Hepatocyte (in vitro differentiated cells): Measurements from ENCODE around the gene KLK15.

Experiments
- EZH2phosphoT487 ChIP-seq: fragments of 200-600 bp; sonication (generic); IDR thresholded peaks from one replicate; pipeline ENCODE4 v1.6.1; 2018; ENCODE audit warnings: antibody characterized with exemption, mild to moderate bottlenecking, low read depth, moderate library complexity; ENCODE audit not compliant: unreplicated experiment, severe bottlenecking
- TF ChIP-seq, protein P1 (sequence below): fragments of 200-600 bp; sonication (generic); IDR thresholded peaks from 2 replicates; pipeline ENCODE4 v1.5.1; 2016; ENCODE audit warnings: antibody characterized with exemption, mild to moderate bottlenecking; ENCODE audit not compliant: poor library complexity

DNA sequence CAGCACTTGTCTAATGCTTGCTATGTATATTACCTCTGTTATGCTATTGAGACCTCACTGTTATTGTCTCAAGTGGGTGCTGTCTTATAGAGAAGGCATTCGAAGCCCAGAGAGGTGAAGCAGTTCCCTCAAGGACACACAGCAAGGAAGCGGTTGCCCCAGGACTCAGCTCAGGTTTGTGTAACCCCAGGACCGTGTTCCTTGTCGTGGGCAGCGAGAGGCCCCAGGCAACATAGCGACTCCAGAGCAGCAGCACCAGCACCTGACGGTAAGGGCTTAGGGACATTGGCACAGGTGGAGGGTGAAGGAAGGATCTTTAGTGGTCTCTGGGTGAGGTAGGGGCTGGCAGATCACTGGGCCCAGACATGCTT lies 2.4 kb downstream of the KLK15 start:
- TF ChIP-seq, protein P1, sequence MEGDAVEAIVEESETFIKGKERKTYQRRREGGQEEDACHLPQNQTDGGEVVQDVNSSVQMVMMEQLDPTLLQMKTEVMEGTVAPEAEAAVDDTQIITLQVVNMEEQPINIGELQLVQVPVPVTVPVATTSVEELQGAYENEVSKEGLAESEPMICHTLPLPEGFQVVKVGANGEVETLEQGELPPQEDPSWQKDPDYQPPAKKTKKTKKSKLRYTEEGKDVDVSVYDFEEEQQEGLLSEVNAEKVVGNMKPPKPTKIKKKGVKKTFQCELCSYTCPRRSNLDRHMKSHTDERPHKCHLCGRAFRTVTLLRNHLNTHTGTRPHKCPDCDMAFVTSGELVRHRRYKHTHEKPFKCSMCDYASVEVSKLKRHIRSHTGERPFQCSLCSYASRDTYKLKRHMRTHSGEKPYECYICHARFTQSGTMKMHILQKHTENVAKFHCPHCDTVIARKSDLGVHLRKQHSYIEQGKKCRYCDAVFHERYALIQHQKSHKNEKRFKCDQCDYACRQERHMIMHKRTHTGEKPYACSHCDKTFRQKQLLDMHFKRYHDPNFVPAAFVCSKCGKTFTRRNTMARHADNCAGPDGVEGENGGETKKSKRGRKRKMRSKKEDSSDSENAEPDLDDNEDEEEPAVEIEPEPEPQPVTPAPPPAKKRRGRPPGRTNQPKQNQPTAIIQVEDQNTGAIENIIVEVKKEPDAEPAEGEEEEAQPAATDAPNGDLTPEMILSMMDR: no peak
- no peak for TF ChIP-seq EZH2phosphoT487
